Trophoblast cell (in vitro differentiated cells and primary cell): ENCODE data around the gene MARK4.
A peak's percentile ranks its signal among the peaks of the same experiment; 100 is the strongest.

Experiments used
- DNase-seq, 2 donors: peaks; one replicate each; pipeline ENCODE4 v3.0.0-alpha.2; 2016
- H2AFZ ChIP-seq: 2 replicates; pipeline ENCODE4 v1.6.1; 2013; ENCODE audit warnings: low read length, moderate library complexity, mild to moderate bottlenecking; ENCODE audit not compliant: insufficient read depth, poor library complexity
- H2AK5ac ChIP-seq: 2 replicates; pipeline ENCODE4 v1.6.1; 2013; ENCODE audit warnings: mild to moderate bottlenecking, low read length
- H2BK120ac ChIP-seq: 2 replicates; pipeline ENCODE4 v1.6.1; 2013; ENCODE audit warnings: low read length, mild to moderate bottlenecking, moderate library complexity; ENCODE audit not compliant: insufficient read depth, poor library complexity
- H2BK12ac ChIP-seq: 2 replicates; pipeline ENCODE4 v1.6.1; 2013; ENCODE audit warnings: mild to moderate bottlenecking, low read length, moderate library complexity
- H2BK5ac ChIP-seq: 2 replicates; pipeline ENCODE4 v1.6.1; 2013; ENCODE audit warnings: low read length, low read depth, moderate library complexity, mild to moderate bottlenecking; ENCODE audit not compliant: poor library complexity
- H3K14ac ChIP-seq: 2 replicates; pipeline ENCODE4 v1.6.1; 2013; ENCODE audit warnings: mild to moderate bottlenecking, low read length
- H3K18ac ChIP-seq: 2 replicates; pipeline ENCODE4 v1.6.1; 2013; ENCODE audit warnings: mild to moderate bottlenecking, low read length
- H3K23ac ChIP-seq: 2 replicates; pipeline ENCODE4 v1.6.1; 2013; ENCODE audit warnings: low read length
- H3K27ac ChIP-seq: 2 replicates; pipeline ENCODE4 v1.5.1; 2013; ENCODE audit warnings: low read depth, mild to moderate bottlenecking, inconsistent platforms, low read length, moderate library complexity
- H3K27me3 ChIP-seq: 2 replicates; pipeline ENCODE4 v1.6.1; 2013; ENCODE audit warnings: inconsistent platforms, mild to moderate bottlenecking, low read length, moderate library complexity; ENCODE audit not compliant: insufficient read depth
- H3K36me3 ChIP-seq, 2 experiments: 1 replicate in 1 of 2; 2 replicates in 1 of 2; pipeline ENCODE4 v1.6.1; 2013; ENCODE audit warnings: low read length in 2 of 2, mild to moderate bottlenecking in 2 of 2, moderate library complexity in 1 of 2; ENCODE audit not compliant: insufficient read depth in 2 of 2, control insufficient read depth in 1 of 2
- H3K4ac ChIP-seq: 2 replicates; pipeline ENCODE4 v1.6.1; 2013; ENCODE audit warnings: low read depth, mild to moderate bottlenecking, low read length, moderate library complexity
- H3K4me1 ChIP-seq, 2 experiments: 1 replicate in 1 of 2; 2 replicates in 1 of 2; pipeline ENCODE4 v1.6.1; 2013; ENCODE audit warnings: low read length in 2 of 2, mild to moderate bottlenecking in 2 of 2, moderate library complexity in 1 of 2; ENCODE audit not compliant: insufficient read depth in 2 of 2, control insufficient read depth in 1 of 2
- H3K4me2 ChIP-seq: 2 replicates; pipeline ENCODE4 v1.6.1; 2013; ENCODE audit warnings: inconsistent platforms, mild to moderate bottlenecking, low read length, moderate library complexity
- H3K4me3 ChIP-seq: 2 replicates; pipeline ENCODE4 v1.5.1; 2013; ENCODE audit warnings: mild to moderate bottlenecking, low read depth, low read length, inconsistent platforms
- H3K79me1 ChIP-seq: one replicate; pipeline ENCODE4 v1.6.1; 2013; ENCODE audit warnings: low read length
- H3K79me2 ChIP-seq: 2 replicates; pipeline ENCODE4 v1.6.1; 2013; ENCODE audit warnings: low read length, mild to moderate bottlenecking; ENCODE audit not compliant: control insufficient read depth, insufficient read depth, poor library complexity
- H3K9ac ChIP-seq: 2 replicates; pipeline ENCODE4 v1.6.1; 2013; ENCODE audit warnings: mild to moderate bottlenecking, low read length
- H3K9me3 ChIP-seq: 2 replicates; pipeline ENCODE4 v1.6.1; 2013; ENCODE audit warnings: low read depth, mild to moderate bottlenecking, control low read depth, inconsistent platforms, low read length; ENCODE audit not compliant: insufficient read depth
- H4K12ac ChIP-seq: 2 replicates; pipeline ENCODE4 v1.6.1; 2013; ENCODE audit warnings: low read depth, mild to moderate bottlenecking, low read length, moderate library complexity
- H4K8ac ChIP-seq: 2 replicates; pipeline ENCODE4 v1.6.1; 2013; ENCODE audit warnings: low read depth, mild to moderate bottlenecking, low read length, moderate library complexity
- H4K91ac ChIP-seq: one replicate; pipeline ENCODE4 v1.6.1; 2013; ENCODE audit warnings: low read depth, mild to moderate bottlenecking, low read length, moderate library complexity
- WGBS: extraction: QIAGEN DNeasy Blood & Tissue Kit; methylation state at CpG from one replicate; pipeline ENCODE4 v1.1.7; 2013; ENCODE audit warnings: missing lambda C conversion rate; ENCODE audit not compliant: insufficient read length, insufficient coverage; ENCODE audit errors: extremely low coverage; 5-methylcytosine and 5-hydroxymethylcytosine counted together

The MARK4 gene

DNA sequence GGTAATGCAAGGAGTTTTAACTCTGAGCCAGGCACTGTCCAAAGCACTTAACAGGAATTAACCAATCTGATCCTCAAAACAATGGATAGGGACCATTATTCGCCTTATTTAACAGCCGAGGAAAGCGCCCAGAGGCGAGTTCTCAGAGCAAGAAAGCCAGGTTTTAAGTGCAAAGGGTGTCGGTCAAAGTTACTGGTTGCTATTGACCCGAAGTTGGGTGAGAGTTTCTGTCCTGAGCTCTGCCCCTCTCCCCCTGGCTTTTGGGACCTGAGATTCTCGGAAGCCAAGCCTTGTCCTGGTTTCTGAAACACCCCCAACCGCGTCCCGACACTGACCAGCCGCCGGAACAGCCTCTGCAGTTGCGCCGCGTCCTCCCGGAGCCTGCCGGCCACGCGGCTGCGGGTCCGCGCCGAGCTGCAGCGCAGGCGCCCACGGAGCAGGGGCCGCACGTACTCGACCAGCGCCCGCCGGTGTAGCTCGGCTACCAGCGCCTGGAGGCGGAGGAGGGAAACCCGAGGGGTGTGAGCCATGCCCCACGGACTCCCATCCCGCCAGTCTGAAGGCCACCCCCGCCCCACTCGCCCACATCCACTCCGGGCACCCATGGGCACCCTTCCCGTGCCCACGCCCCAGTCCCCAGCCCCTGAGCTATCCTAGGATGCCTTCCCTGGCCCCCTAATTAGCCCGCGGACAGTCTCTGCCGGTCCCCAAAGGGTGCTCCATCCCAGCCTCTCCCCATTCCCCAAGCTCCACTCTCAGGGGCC, 33.7 kb upstream of the MARK4 start:
- Histone ChIP-seq H2AFZ (no peak overlapping the region), H3K4me2 (peak overlapping the region; percentile 19), H3K4ac (no peak overlapping the region), H3K9ac (no peak overlapping the region), H3K36me3 (no peaks in the 10 kb centered on the region), H3K4me3 (no peak overlapping the region), H2BK120ac (no peak overlapping the region), H3K14ac (no peak overlapping the region), H2AK5ac (no peak overlapping the region), H3K79me1 (no peaks in the 10 kb centered on the region), H3K23ac (no peak overlapping the region), H4K8ac (no peak overlapping the region), H3K4me1 (peaks cover 2 to 5% of the 10 kb centered on the region in 2 experiments), H3K27ac (no peak overlapping the region), H4K91ac (no peak overlapping the region), H4K12ac (no peak overlapping the region), H3K79me2 (no peaks in the 10 kb centered on the region), H3K18ac (no peak overlapping the region), H2BK5ac (no peak overlapping the region), H2BK12ac (no peak overlapping the region), H3K9me3 (peaks cover 6% of the 10 kb centered on the region), H3K27me3 (peaks cover 31% of the 10 kb centered on the region)
- peak in 1 of 2 donors; percentile 8 for DNase-seq
- WGBS: no CpG with 5 or more reads among the region's 46 CpGs

- Histone ChIP-seq H3K27me3 (peaks cover 31% of the 10 kb centered on the region), H3K9ac (no peak overlapping the region), H3K4me2 (no peak overlapping the region), H3K36me3 (no peaks in the 10 kb centered on the region), H4K91ac (no peak overlapping the region), H3K4ac (no peak overlapping the region), H4K8ac (no peak overlapping the region), H3K79me1 (no peaks in the 10 kb centered on the region), H3K79me2 (no peaks in the 10 kb centered on the region), H3K4me3 (no peak overlapping the region), H2BK5ac (no peak overlapping the region), H3K14ac (no peak overlapping the region), H3K4me1 (peaks cover 2 to 5% of the 10 kb centered on the region in 2 experiments), H2AFZ (no peak overlapping the region), H3K18ac (no peak overlapping the region), H3K23ac (no peak overlapping the region), H2BK12ac (no peak overlapping the region), H4K12ac (no peak overlapping the region), H3K27ac (no peak overlapping the region), H2BK120ac (no peak overlapping the region), H3K9me3 (peaks cover 6% of the 10 kb centered on the region), H2AK5ac (no peak overlapping the region)
- no CpG with 5 or more reads among the region's 14 CpGs for WGBS
- no peak for DNase-seq
Observed at GRCh38 chr19:45217957-45218334, 33.1 kb upstream of the MARK4 start.

- peaks cover 31% of the 10 kb centered on the region for H3K27me3 ChIP-seq
- H3K9me3 ChIP-seq: peaks cover 6% of the 10 kb centered on the region
- no peak overlapping the region for H4K8ac ChIP-seq
- H3K4ac ChIP-seq: no peak overlapping the region
- H3K36me3 ChIP-seq: no peaks in the 10 kb centered on the region
- H3K18ac ChIP-seq: no peak overlapping the region
- no peak overlapping the region for H3K23ac ChIP-seq
- no peak overlapping the region for H2AFZ ChIP-seq
- H3K14ac ChIP-seq: no peak overlapping the region
- no peak overlapping the region for H2BK120ac ChIP-seq
- no peak overlapping the region for H2AK5ac ChIP-seq
- no peak overlapping the region for H3K4me3 ChIP-seq
- no peak overlapping the region for H2BK12ac ChIP-seq
- H3K4me2 ChIP-seq: no peak overlapping the region
- no peak overlapping the region for H4K12ac ChIP-seq
- H3K79me1 ChIP-seq: no peaks in the 10 kb centered on the region
- H3K9ac ChIP-seq: no peak overlapping the region
- no peak overlapping the region for H4K91ac ChIP-seq
- peaks cover 2 to 5% of the 10 kb centered on the region in 2 experiments for H3K4me1 ChIP-seq
- no peak overlapping the region for H2BK5ac ChIP-seq
- no peak for DNase-seq
- no CpG with 5 or more reads among the region's 4 CpGs for WGBS
- no peak overlapping the region for H3K27ac ChIP-seq
- H3K79me2 ChIP-seq: no peaks in the 10 kb centered on the region
Observed at GRCh38 chr19:45218426-45218825, 32.6 kb upstream of the MARK4 start.

DNA sequence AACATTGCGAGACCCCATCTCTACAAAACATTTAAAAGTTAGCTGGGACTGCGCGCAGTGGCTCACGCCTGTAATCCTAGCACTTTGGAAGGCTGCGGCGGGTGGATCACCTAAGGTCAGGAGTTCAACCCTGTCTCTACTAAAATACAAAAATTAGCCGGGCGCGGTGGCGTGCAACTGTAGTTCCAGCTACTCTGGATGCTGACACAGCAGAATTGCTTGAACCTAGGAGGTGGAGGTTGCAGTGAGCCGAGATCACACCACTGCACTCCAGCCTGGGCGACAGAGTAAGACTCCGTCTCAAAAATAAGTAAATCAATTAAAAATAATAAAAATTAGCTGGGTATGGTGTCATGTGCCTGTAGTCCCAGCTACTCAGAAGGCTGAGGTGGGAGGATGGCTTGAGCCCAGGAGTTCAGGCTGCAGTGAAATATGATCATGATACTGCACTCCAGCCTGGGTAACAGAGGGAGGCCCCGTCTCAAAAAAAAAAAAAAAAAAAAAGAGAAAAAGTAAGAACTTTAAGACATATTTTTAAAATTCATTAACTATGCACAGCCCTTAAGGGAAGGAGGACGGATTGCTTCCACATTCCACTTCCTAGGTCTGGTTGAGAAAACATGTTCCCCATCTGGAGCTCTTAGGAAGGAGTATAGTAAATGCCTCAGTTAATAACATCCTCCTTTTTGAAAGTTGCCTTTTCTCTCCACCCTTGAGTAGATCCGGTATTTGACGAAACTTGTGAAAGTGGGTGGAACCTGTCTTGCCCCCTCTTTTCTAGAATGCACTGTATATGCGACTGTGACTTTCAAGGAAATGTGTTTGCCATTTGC, 31.9 kb upstream of the MARK4 start:
- Histone ChIP-seq H4K91ac (no peak overlapping the region), H3K9me3 (peaks cover 6% of the 10 kb centered on the region), H3K4me3 (no peak overlapping the region), H4K8ac (no peak overlapping the region), H2AFZ (no peak overlapping the region), H3K23ac (no peak overlapping the region), H3K4me2 (no peak overlapping the region), H3K27me3 (peaks cover 31% of the 10 kb centered on the region), H3K27ac (no peak overlapping the region), H2BK12ac (no peak overlapping the region), H3K14ac (no peak overlapping the region), H3K4ac (no peak overlapping the region), H3K79me1 (no peaks in the 10 kb centered on the region), H3K4me1 (peaks cover 2 to 5% of the 10 kb centered on the region in 2 experiments), H2BK120ac (no peak overlapping the region), H3K18ac (no peak overlapping the region), H3K36me3 (no peaks in the 10 kb centered on the region), H2AK5ac (no peak overlapping the region), H3K9ac (no peak overlapping the region), H2BK5ac (no peak overlapping the region), H3K79me2 (no peaks in the 10 kb centered on the region), H4K12ac (no peak overlapping the region)
- WGBS: no CpG with 5 or more reads among the region's 18 CpGs
- no peak for DNase-seq
